ENCODE measurements around the gene ITPR3. TPM values are rescaled to one million over a fixed set of nuclear protein-coding genes. Genes with fewer than 3 reads are reported as not detected.

The ITPR3 gene
- total and polyA plus RNA-seq, 2 of the 13 experiments (the other 11 are each of a cell fraction or from before 2014, with no cell fraction given): 3.8 to 21.4 TPM

- TF ChIP-seq PLSCR1 (CRISPR knock-in tag; IDR thresholded peaks at IDR 0.05; ENCODE audit: borderline replicate concordance) (no peak; the same call in 1 of the 2 replicates), ATF7-NPFF (CRISPR knock-in tag; IDR thresholded peaks at IDR 0.05; ENCODE audit: low read depth) (peak; percentile 88; the same call in 1 of the 2 replicates), IRF2 (CRISPR knock-in tag; IDR thresholded peaks at IDR 0.05) (peak; percentile 51; the same call in 1 of the 2 replicates), CHCHD3 (CRISPR knock-in tag; IDR thresholded peaks at IDR 0.05) (peak; percentile 64; the same call in 1 of the 2 replicates), ETV5 (CRISPR knock-in tag; IDR thresholded peaks at IDR 0.05; ENCODE audit: borderline replicate concordance) (peak; percentile 14; the same call in 1 of the 2 replicates), ZSCAN30 (CRISPR knock-in tag; IDR thresholded peaks at IDR 0.05) (peak; percentile 98; the same call in 1 of the 2 replicates), ZNF589 (CRISPR knock-in tag; conservative IDR thresholded peaks at IDR 0.05) (0 out of 2 replicates have a peak, but pooled peaks have one; percentile 69), ESRRA (CRISPR knock-in tag; IDR thresholded peaks at IDR 0.05; ENCODE audit: low read depth) (peak; percentile 55; the same call in 1 of the 2 replicates), ZNF644 (CRISPR knock-in tag; IDR thresholded peaks at IDR 0.05; ENCODE audit: low read depth) (peak; percentile 29; the same call in 1 of the 2 replicates), RXRA (CRISPR knock-in tag; IDR thresholded peaks at IDR 0.05) (peak; percentile 86), ZNF678 (CRISPR knock-in tag; IDR thresholded peaks at IDR 0.05) (peak; percentile 66; the same call in 1 of the 2 replicates), SMAD9 (CRISPR knock-in tag; IDR thresholded peaks at IDR 0.05) (no peak), JDP2 (CRISPR knock-in tag; IDR thresholded peaks at IDR 0.05; ENCODE audit: borderline replicate concordance) (no peak), CBFB (CRISPR knock-in tag; IDR thresholded peaks at IDR 0.05) (peak; percentile 45; the same call in 1 of the 2 replicates), FOXK2 (IDR thresholded peaks at IDR 0.05) (no peak)
- TF ChIP-seq, protein P1, sequence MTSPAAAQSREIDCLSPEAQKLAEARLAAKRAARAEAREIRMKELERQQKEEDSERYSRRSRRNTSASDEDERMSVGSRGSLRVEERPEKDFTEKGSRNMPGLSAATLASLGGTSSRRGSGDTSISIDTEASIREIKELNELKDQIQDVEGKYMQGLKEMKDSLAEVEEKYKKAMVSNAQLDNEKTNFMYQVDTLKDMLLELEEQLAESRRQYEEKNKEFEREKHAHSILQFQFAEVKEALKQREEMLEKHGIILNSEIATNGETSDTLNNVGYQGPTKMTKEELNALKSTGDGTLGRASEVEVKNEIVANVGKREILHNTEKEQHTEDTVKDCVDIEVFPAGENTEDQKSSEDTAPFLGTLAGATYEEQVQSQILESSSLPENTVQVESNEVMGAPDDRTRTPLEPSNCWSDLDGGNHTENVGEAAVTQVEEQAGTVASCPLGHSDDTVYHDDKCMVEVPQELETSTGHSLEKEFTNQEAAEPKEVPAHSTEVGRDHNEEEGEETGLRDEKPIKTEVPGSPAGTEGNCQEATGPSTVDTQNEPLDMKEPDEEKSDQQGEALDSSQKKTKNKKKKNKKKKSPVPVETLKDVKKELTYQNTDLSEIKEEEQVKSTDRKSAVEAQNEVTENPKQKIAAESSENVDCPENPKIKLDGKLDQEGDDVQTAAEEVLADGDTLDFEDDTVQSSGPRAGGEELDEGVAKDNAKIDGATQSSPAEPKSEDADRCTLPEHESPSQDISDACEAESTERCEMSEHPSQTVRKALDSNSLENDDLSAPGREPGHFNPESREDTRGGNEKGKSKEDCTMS (CRISPR knock-in tag; conservative IDR thresholded peaks at IDR 0.05): no peak
- TF ChIP-seq, protein P2, sequence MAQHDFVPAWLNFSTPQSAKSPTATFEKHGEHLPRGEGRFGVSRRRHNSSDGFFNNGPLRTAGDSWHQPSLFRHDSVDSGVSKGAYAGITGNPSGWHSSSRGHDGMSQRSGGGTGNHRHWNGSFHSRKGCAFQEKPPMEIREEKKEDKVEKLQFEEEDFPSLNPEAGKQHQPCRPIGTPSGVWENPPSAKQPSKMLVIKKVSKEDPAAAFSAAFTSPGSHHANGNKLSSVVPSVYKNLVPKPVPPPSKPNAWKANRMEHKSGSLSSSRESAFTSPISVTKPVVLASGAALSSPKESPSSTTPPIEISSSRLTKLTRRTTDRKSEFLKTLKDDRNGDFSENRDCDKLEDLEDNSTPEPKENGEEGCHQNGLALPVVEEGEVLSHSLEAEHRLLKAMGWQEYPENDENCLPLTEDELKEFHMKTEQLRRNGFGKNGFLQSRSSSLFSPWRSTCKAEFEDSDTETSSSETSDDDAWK (CRISPR knock-in tag; IDR thresholded peaks at IDR 0.05): no peak
- TF ChIP-seq, protein P3, sequence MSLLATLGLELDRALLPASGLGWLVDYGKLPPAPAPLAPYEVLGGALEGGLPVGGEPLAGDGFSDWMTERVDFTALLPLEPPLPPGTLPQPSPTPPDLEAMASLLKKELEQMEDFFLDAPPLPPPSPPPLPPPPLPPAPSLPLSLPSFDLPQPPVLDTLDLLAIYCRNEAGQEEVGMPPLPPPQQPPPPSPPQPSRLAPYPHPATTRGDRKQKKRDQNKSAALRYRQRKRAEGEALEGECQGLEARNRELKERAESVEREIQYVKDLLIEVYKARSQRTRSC (CRISPR knock-in tag; IDR thresholded peaks at IDR 0.05; ENCODE audit: low read depth): no peak
- TF ChIP-seq, protein P4, sequence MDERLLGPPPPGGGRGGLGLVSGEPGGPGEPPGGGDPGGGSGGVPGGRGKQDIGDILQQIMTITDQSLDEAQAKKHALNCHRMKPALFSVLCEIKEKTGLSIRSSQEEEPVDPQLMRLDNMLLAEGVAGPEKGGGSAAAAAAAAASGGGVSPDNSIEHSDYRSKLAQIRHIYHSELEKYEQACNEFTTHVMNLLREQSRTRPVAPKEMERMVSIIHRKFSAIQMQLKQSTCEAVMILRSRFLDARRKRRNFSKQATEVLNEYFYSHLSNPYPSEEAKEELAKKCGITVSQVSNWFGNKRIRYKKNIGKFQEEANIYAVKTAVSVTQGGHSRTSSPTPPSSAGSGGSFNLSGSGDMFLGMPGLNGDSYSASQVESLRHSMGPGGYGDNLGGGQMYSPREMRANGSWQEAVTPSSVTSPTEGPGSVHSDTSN (CRISPR knock-in tag; IDR thresholded peaks at IDR 0.05): no peak
- TF ChIP-seq, protein P5, sequence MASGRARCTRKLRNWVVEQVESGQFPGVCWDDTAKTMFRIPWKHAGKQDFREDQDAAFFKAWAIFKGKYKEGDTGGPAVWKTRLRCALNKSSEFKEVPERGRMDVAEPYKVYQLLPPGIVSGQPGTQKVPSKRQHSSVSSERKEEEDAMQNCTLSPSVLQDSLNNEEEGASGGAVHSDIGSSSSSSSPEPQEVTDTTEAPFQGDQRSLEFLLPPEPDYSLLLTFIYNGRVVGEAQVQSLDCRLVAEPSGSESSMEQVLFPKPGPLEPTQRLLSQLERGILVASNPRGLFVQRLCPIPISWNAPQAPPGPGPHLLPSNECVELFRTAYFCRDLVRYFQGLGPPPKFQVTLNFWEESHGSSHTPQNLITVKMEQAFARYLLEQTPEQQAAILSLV (CRISPR knock-in tag; IDR thresholded peaks at IDR 0.05; ENCODE audit: borderline replicate concordance): peak; percentile 93; the same call in 1 of the 2 replicates
Measured at GRCh38 chr6:33711140-33712129, 90.3 kb downstream of the ITPR3 start, which contains the start of gene UQCC2 (continued).

Measured in HepG2 (cell line).